Pancreas (tissue), 10 donors: ENCODE results near the gene FXYD1. TPM values are rescaled to one million over a fixed set of nuclear protein-coding genes. Genes with fewer than 3 reads are reported as not detected.

Experiments used
- ATAC-seq, 4 donors: fragments of 200-7000 bp; cut with Tn5 transposase; one replicate each; pipeline versions ENCODE4 v1.8.0 to v1.9.1; 2020; ENCODE audit warnings: mild to moderate bottlenecking in 4 of 4, moderate library complexity in 4 of 4
- DNase-seq, 6 donors: peaks; one replicate each; pipeline ENCODE4 v3.0.0-alpha.2; 2020
- FAIRE-seq: peaks from 2 replicates; lab custom pipeline; 2012; peaks lifted over from hg19 to GRCh38; lab: Jason Lieb, UNC
- H3K27ac ChIP-seq, 4 donors: fragments of 200-600 bp; sonication (generic); 1 replicate in 3 of 4; 2 replicates in 1 of 4; pipeline versions ENCODE4 v1.5.0 to v1.8.0; 2020
- H3K27me3 ChIP-seq, 4 donors: fragments of 200-600 bp; one replicate each; pipeline ENCODE4 v1.8.0; 2021
- H3K36me3 ChIP-seq, 3 donors: fragments of 200-600 bp; sonication (generic) in 1 of 3; one replicate each; pipeline versions ENCODE4 v1.5.0 to v1.8.0; 2020 to 2021
- H3K4me1 ChIP-seq, 3 donors: fragments of 200-600 bp; one replicate each; pipeline ENCODE4 v1.8.0; 2021
- H3K4me3 ChIP-seq, 4 donors: fragments of 200-600 bp; sonication (generic) in 2 of 4; one replicate each; pipeline versions ENCODE4 v1.5.0 to v1.8.0; 2020 to 2021
- H3K9me3 ChIP-seq, 4 donors: fragments of 200-600 bp; one replicate each; pipeline ENCODE4 v1.8.0; 2021
- WGBS, 2 donors: extraction: QIAGEN DNeasy Blood & Tissue Kit; methylation state at CpG; one replicate each; pipeline ENCODE4 v1.1.7; 2013; 5-methylcytosine and 5-hydroxymethylcytosine counted together
- intact Hi-C, 3 donors: fragments of 100-400 bp; cut with DNase I; formaldehyde crosslinking; loops; one replicate each; pipeline versions ENCODE4 v1.11.1 to v1.14.2; 2022
- polyA plus RNA-seq, 2 donors: library from polyadenylated mRNA; stranded (reverse); fragments of 200-250 nt; gene quantifications; one replicate each; pipeline ENCODE4 v1.2.3, GENCODE V29; 2013
- total RNA-seq, 6 donors: library from RNA; stranded (reverse); fragmentation: NEBNext Ultra II Directional in 4 of 6; extraction: Animal tissue kit (Norgen Biotek cat#: 25700) in 4 of 6; gene quantifications; one replicate each; pipeline versions ENCODE4 v1.2.1 to v1.2.4, GENCODE V29; 2021 to 2023
- TF ChIP-seq, protein P1 (sequence below), 4 donors: fragments of 200-600 bp; sonication (generic) in 3 of 4; IDR thresholded peaks; one replicate each; pipeline versions ENCODE4 v1.5.0 to v1.8.0; 2021; ENCODE audit warnings: antibody characterized with exemption in 4 of 4
- donor health status: healthy with polysubstance abuse.
- donor health status: DM: no; HTN: no; CAD: no; lungs with moderate emphysema.
- donor health status: DM: no; HTN: no; CAD: no.
- donor health status: control.
- donor health status: control.
- donor health status: Bipolar disorder and iron deficiency.
- donor health status: DM: yes; HTN: yes; CAD: no.
- donor health status: DM: no; HTN: no; CAD: no.
- donor health status: DM: no; HTN: no; CAD: no.
- donor health status: DM: yes; HTN: yes; CAD: no.

FXYD1 gene
- total and polyA plus RNA-seq, 8 donors, result 2.8 to 16.1 (median 6.0) TPM

GRCh38 chr19:35144600-35145436 is 6.2 kb downstream of the FXYD1 start:
- no peaks in the 10 kb centered on the region for H3K27me3 ChIP-seq
- H3K27ac ChIP-seq, result no peak overlapping the region
- no peaks in the 10 kb centered on the region for H3K36me3 ChIP-seq
- 16 to 17% methylated on average over 15 of the region's 15 CpGs for WGBS, 2 donors
- H3K4me3 ChIP-seq, result no peak overlapping the region
- intact Hi-C loops, result no loop called here
- DNase-seq, result peak in 3 of 6 donors; percentile 40 to 56 (median 41)
- H3K4me1 ChIP-seq, result peaks cover 0 to 11% (median 0%) of the 10 kb centered on the region in 3 donors
- TF ChIP-seq, protein P1, sequence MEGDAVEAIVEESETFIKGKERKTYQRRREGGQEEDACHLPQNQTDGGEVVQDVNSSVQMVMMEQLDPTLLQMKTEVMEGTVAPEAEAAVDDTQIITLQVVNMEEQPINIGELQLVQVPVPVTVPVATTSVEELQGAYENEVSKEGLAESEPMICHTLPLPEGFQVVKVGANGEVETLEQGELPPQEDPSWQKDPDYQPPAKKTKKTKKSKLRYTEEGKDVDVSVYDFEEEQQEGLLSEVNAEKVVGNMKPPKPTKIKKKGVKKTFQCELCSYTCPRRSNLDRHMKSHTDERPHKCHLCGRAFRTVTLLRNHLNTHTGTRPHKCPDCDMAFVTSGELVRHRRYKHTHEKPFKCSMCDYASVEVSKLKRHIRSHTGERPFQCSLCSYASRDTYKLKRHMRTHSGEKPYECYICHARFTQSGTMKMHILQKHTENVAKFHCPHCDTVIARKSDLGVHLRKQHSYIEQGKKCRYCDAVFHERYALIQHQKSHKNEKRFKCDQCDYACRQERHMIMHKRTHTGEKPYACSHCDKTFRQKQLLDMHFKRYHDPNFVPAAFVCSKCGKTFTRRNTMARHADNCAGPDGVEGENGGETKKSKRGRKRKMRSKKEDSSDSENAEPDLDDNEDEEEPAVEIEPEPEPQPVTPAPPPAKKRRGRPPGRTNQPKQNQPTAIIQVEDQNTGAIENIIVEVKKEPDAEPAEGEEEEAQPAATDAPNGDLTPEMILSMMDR (IDR thresholded peaks at IDR 0.05), result no peak
- H3K9me3 ChIP-seq, result no peaks in the 10 kb centered on the region
- ATAC-seq, result no peak
- FAIRE-seq, result no peak

GRCh38 chr19:35146746-35147459 is 8.3 kb downstream of the FXYD1 start:
- DNase-seq (no peak), FAIRE-seq (no peak), ATAC-seq (no peak)
- no peaks in the 10 kb centered on the region for H3K9me3 ChIP-seq
- H3K27ac ChIP-seq, result no peak overlapping the region
- no peaks in the 10 kb centered on the region for H3K27me3 ChIP-seq
- H3K4me3 ChIP-seq, result no peak overlapping the region
- WGBS, 2 donors, result 76 to 85% methylated on average over 7 of the region's 7 CpGs
- no peaks in the 10 kb centered on the region for H3K36me3 ChIP-seq
- intact Hi-C loops, result no loop called here
- TF ChIP-seq, protein P1 (IDR thresholded peaks at IDR 0.05), result no peak
- H3K4me1 ChIP-seq, result peaks cover 0 to 6% (median 0%) of the 10 kb centered on the region in 3 donors

DNA sequence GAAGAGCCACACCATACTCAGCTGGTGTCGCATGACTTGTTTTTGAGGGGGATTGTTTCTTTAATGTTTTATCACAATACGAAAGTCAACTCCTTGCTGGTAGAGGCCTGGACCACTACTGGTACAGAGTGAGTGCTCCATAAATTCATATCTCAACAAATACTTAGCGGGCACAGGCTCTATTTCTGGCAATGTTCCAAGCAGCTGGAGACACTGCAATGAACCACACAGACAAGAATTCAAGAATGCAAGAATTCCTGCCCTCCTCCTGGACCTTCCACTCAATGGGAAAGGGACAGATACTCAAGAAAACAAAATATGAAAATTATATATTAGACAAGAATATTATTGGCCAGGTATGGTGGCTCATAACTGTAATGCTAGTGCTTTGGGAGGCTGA is 10.8 kb downstream of the FXYD1 start:
- DNase-seq (no peak), FAIRE-seq (no peak), ATAC-seq (no peak)
- WGBS, 2 donors, result 84 to 91% methylated on average over 3 of the region's 3 CpGs
- no peaks in the 10 kb centered on the region for H3K36me3 ChIP-seq
- H3K4me1 ChIP-seq, result no peaks in the 10 kb centered on the region
- no peaks in the 10 kb centered on the region for H3K9me3 ChIP-seq
- TF ChIP-seq, protein P1 (IDR thresholded peaks at IDR 0.05), result no peak
- H3K27ac ChIP-seq, result no peak overlapping the region
- intact Hi-C loops, result no loop called here
- no peak overlapping the region for H3K4me3 ChIP-seq
- H3K27me3 ChIP-seq, result peaks cover 0 to 6% (median 0%) of the 10 kb centered on the region in 4 donors

DNA sequence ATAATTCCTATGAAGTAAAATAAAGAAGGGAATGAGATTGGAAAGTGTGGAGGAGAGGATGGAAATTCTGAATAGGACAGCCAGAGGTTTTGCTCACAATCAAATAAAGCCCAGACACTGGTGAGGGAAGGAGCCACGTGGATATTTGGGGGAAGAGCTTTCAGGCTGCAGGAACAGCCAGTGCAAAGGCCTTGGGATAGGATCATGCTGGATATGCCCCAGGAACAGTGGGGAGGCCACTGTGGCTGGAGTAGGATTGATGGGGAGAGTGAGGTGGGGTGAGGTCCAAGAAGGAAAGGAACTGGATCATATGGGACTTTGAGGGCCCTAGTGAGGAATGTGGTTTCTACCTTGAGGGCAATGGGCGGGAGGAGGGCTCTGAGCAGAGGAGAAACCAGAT is 11.8 kb downstream of the FXYD1 start:
- H3K4me1 ChIP-seq, result no peaks in the 10 kb centered on the region
- TF ChIP-seq, protein P1 (IDR thresholded peaks at IDR 0.05), result no peak
- no peak overlapping the region for H3K4me3 ChIP-seq
- WGBS, 2 donors, result 56% methylated on average over 2 of the region's 2 CpGs
- H3K9me3 ChIP-seq, result no peaks in the 10 kb centered on the region
- intact Hi-C loops, result loop anchor here in 1 of 3 donors (5.0 kb wide), 1 partner anchor 117 kb away; the partner anchor contains the start of gene USF2
- H3K36me3 ChIP-seq, result no peaks in the 10 kb centered on the region
- FAIRE-seq (no peak), ATAC-seq (no peak), DNase-seq (no peak)
- peaks cover 0 to 11% (median 0%) of the 10 kb centered on the region in 4 donors for H3K27me3 ChIP-seq
- H3K27ac ChIP-seq, result no peak overlapping the region
